HG02642 (cell line): Measurements from ENCODE around the gene TNPO3.
"Not testable (repeated sequence)": the region's sequence is repeated elsewhere in the genome, so short reads cannot be mapped to it uniquely, and the experiment has no call there.

Source experiments
- ATAC-seq: cut with Tn5 transposase; IDR thresholded peaks from one replicate; pipeline ENCODE4 v1.9.1; 2021; ENCODE audit warnings: mild to moderate bottlenecking; ENCODE audit not compliant: unreplicated experiment, poor library complexity

The TNPO3 gene

DNA sequence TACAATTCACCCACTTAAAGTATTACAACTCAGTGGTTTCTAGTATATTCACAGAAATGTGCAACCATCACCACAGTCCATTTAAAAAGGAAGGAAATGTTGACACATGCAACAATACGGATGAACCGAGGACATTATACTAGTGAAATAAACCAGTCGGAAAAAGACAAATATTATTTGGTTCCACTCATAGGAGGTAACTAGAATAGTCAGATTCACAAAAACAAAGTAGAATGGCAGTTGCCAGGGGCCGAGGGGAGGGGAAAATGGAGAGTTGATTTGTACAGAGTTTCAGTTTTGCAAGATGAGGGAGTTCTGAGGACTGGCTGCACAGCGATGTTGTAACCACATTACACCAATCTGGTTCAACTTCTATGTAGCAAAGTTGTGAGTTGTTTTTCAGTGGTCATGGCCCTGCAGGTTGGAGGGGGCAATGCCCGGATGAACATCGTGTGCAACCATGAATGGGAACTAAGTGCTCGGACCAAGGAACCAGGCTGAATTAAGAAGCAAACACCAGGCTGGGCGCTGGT lies 17.6 kb upstream of the TNPO3 start:
- ATAC-seq, result no peak

DNA sequence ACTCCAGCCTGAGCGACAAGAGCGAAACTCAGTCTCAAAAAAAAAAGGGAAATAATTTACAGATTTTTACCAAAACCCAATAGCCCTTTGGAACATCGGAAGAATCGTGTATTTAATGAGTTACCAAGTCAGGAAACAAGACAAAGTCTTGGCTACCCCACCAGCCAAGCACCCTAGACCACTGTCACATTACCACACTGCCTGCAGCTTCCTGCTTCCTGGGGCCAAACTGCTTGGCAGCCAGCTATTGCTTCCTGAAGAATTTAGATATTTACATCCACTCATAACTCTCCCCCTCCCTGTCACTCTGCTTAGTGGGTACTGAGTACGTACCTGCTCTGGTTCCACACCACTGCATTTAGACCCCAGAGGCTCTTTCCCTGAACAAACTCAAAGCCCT lies 14.1 kb upstream of the TNPO3 start:
- no peak for ATAC-seq

DNA sequence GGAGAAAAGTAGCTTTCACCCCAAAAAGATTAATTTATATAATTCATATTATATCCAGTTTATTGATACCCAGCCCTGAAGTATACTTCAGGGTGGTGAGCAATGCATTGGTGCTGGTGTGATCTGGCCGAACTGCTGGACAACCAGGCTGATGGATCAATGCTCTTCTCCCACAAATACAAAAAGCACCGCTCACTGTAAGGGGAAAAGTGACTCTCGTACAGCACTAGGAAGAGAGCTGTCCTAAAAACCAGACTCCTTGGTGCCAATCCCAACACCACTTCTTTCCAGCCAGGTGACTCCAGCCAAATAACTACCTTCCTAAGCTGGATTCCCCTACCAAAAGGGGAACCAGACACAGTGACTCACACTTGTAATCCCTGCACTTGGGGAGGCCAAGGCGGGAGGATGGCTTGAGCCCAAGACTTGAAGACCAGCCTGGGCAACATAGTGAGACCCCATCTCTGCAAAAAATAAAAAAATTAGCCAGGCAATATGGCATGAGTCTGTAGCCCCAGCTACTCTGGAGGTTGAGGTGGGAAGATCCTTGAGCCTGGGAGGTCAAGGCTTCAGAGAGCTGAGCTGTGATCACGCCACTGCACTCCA lies 13.1 kb upstream of the TNPO3 start:
- ATAC-seq, result no peak

DNA sequence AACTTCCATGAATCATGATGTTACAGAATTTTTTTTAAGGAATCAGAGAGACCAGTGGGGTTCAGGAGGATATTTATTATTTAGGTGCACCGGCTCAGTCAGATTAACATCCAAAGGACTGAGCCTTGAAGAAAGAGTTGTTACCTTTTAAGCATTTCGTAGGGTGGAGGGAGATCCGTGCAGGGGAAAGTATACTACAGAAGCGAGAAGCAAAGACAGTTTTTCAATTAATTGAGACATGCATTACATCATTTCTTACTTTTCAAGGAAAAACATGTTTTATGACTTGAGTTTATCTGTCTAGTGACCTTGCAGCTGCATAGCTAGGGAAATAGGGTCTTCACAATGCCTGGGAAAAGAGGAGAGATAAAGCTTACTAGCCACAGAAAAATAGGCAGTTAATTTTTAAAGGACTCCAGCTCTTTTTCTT lies 12.2 kb upstream of the TNPO3 start:
- ATAC-seq, result not testable (repeated sequence)

DNA sequence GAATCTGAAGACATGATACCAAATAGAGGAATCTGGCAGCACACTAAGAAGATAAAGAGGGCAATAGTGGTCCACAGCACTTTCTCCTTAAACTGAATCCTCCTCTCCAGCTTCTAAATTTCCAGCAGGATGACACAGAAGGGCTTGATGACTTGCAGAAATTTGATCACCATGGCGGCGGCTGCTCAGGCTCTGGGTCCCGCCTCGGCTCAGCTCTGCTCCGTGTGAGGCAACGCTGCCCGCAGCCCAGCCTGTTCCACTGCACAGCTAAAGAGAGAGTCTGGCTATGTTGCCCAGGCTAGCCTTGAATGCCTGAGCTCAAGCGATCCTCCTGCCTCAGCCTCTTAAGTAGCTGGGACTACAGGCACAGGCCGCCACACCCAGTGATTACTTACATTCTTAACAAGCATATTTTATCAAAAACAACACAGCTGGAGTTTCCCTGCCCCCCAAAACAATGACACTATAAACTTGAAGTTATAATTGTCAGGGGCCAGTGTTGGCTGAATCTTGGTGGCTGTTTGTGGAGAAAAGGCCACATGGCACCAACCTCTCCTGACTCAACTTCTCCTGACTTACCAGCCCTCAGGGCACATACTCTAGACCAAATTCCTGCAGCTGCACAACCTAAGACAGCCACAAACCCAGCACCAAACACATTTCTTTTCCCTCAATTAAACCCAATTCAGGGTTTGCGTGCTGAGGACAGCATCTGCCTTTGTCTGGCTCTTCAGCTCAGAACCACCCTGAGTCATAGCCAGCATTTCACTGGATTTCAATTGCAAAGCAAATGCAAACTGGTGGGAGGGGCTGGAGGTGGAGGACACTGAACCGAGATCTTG lies 11.6 kb upstream of the TNPO3 start:
- no peak for ATAC-seq

DNA sequence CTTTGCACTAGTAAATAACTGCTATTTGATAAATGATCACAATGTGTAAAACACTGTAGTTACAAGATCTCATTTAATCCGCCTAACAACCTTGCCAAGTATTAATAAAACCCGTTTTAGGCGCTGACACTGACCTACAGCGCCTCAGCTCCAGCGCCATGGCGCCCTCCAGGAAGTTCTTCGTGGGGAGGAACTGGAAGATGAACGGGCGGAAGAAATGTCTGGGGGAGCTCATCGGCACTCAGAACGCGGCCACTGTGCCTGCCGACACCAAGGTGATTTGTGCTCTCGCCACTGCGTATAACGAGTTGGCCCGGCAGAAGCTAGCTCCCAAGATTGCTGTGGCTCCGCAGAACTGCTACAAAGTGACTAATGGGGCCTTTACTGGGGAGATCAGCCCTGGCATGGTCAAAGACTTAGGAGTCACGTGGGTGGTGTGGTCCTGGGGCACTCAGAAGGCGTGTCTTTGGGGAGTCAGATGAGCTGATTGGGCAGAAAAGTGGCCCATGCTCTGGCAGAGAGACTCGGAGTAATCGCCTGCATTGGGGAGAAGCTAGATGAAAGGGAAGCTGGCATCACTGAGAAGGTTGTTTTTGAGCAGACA lies 1.1 kb upstream of the TNPO3 start:
- ATAC-seq, result no peak

DNA sequence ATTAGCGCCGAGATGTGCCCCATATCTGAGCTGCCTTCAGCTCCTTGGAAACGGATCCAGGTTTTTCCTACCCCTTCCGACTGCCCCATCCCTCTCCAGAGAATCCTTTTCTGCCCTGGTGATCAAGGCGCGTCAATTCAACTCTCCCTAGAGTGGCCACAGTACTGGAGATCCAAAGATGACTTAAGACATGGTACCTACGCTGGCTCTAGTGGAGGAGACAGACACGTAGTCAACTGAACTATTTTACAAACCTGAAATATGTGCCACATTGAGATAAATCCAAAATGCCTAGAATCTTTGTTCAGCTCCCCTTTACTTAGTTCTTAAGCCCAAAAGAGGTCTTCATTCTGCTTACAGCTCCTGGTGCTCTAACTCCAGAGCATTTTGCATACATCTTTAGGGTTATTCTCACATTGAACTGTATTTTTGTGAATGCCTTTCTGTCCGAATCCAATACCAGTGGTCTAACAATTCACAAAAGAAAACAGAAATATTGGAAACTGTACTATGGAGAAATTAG lies 444 bp upstream of the TNPO3 start:
- peak; percentile 23 for ATAC-seq

DNA sequence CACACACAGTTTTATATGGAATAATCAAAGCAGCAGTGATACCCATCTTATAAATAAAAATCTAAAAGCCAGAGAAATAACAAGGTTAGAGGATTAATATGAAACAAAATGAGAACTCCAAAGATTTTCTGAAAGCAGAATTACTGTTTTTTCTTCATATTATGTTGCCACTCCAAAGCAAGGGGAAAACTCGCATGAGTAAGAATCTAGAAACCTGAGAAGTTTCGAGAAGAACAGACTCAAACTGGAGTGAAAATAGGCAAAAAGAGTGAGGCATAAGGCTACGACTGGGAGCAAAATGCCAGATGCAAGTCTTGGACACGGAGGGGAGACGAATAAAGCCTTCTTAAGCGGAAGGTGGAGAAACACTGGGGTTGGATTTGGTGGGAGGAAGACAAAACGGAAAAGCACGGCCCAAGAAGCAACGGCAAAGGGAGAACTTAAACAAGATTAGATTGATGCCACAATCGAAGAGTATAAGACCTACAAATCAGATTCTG lies 923 bp downstream of the TNPO3 start:
- ATAC-seq, result no peak

DNA sequence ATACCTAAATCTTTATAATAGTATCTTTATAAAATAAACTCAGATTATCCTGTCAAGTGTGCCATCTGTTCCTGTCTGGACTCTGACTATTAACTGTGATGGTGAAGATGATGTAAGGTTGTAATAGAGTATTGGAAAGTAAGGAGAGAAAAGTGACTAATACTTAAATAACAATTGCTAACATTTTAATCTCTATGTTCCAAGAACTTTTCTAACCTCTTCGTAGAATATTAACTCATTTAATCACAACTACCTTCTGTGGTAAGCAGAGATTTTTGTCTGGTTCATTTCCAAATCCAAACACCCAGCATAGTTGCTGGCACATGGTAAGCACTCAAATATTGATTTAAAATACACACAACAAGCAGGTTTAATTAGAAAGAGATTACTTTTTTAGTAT lies 2.5 kb downstream of the TNPO3 start:
- ATAC-seq, result no peak

DNA sequence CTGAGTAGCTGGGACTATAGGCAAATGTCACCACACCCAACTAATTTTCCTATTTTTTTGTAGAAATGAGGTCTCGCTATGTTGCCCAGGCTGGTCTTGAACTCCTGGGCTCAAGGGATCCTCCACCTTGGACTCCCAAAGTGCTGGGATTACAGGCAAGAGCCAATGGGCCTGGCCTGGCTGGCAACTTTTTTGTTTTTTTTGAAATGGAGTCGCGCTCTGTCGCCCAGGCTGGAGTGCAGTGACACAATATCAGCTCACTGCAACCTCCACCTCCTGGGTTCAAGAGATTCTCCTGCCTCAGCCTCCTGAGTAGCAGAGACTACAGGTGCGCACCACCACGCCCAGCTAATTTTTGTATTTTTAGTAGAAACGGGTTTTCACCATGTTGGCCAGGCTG lies 3.5 kb downstream of the TNPO3 start:
- ATAC-seq, result not testable (repeated sequence)

DNA sequence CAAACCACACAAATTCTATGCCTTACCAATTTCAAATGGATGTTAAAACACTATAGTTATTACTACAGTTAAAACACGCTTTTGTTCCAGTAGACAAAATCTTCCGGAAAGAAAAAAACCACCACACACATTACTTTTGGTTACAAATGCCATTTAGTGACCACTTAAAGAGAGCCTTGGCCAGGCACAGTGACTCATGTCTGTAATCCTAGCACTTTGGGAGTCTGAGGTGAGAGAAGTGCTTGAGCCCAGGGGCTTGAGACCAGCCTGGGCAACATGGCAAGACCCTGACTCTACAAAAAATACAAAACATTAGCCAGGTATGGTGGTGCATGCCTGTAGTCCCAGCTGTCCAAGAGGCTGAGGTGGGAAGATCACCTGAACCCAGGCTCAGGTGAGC lies 7.2 kb downstream of the TNPO3 start:
- ATAC-seq, result no peak

DNA sequence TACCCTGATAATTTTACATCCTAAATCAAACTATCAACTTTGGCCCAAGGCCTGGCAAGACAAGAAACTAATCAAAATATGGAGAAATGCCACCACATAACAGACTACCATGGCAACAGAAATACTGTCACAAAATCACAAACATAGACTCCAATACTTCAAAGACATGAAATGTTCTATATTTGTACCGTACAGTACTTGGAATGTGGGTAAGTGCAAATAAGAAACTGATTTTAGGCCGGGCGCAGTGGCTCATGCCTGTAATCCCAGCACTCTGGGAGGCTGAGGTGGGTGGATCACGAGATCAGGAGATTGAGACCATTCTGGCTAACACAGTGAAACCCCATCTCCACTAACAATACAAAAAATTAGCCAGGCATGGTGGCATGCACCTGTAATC lies 9.2 kb downstream of the TNPO3 start:
- ATAC-seq, result no peak

DNA sequence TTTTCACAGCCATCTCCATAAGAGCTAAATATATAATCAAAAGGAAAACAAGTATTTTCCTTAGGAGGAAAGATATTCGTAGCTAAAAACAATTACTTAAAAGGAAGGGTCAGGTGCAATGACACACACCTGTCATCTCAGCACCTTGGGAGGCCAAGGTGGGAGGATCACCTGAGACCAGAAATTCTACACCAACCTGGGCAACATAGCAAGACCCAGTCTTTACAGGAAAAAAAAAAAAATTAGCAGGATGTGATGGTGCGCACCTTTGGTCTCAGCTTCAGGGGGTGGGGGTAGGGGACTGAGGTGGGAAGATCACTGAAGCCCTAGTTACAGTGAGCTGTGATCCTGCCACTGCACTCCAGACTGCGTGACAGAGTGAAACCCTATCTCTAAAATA lies 11.9 kb downstream of the TNPO3 start:
- ATAC-seq, result no peak

DNA sequence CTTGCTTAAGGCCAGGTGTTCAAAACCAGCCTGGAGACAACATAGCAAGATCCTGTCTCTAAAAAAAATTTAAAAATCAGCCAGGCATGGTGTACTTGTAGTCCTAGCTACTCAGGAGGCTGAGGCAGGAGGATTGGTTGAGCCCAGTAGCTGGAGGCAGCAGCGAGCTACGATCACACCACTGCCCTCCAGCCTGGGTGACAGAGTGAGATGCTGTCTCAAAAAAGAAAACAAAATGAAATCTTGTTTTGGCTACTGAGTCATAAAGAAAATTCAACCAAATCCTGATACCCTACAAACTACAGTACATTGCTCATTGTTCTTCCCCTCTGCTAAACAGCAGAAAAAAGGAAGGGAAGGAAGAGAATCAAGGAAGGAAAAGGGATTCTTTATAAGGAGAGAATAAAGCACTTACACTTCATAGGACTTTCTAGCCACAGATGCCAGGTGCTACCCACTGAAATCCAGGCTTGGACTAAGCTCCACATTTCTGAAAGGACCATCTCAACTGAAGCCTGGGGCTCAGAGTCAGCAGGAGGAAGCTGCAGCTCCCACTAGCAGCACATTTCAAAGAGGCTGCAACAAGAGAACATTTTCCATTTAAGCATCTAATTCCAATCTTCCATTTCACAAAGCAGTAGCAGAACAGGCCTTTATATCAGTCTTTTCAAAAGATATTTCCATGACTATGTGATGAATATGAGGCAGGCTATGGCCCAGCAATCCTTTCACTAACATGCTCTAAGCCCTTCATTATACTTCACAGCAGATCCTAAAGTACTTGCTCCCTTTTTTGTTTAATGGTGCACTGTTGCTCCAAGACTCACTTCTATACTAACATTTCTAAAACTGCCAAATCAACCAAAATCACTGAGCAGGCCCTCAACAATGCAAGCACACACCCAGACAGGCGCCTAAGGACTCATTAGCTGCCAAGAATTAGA lies 13.5 kb downstream of the TNPO3 start:
- no peak for ATAC-seq

DNA sequence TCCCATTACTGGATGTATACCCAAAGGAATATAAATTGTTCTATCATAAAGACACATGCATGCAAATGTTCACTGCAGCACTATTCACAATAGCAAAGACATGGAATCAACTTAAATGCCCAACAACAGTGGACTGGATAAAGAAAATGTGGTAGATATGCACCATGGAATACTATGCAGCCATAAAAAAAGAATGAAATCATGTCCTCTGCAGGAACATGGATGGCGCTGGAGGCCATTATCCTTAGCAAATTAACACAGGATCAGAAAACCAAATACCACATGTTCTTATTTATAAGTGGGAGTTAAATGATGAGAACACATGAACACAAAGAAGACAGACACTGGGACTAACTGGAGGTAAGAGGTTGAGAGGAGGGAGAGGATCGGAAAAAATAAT lies 16.4 kb downstream of the TNPO3 start:
- not testable (repeated sequence) for ATAC-seq

DNA sequence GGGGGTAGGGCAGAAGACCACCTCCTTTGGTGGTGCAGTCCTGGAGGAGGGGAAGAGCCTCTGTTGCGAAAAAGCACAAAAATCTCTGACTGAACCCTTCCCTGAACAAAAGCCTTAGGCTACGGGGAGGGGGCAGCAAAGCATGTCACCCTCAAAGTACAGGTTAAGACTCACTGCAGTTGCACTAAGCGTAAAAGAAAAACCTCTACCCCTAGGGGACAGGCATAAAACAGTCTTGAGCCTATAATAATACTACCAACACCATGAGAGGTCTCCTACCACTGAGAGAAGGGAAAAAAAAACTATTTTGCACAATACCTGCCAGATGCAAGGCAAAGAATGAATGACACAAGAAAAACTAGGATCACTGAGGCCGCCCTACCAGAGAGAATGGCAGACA lies 17.3 kb downstream of the TNPO3 start:
- no peak for ATAC-seq

DNA sequence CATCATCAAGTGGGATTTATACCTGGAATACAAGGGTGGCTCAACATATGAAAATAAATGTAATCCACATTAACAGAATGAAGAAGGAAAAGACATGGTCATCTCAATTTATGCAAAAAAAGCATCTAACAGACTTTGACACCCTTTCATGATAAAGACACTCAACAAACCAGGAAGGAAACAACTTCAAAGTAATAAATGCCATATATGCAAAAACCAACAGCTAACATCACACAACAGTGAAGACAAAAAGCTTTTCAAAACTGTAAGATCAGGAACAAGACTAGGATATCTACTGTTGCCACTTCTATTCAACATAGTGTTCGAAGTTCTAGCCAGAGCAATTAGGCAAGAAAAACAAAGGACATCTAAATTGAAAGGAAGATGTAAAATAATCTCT lies 22.9 kb downstream of the TNPO3 start:
- no peak for ATAC-seq

DNA sequence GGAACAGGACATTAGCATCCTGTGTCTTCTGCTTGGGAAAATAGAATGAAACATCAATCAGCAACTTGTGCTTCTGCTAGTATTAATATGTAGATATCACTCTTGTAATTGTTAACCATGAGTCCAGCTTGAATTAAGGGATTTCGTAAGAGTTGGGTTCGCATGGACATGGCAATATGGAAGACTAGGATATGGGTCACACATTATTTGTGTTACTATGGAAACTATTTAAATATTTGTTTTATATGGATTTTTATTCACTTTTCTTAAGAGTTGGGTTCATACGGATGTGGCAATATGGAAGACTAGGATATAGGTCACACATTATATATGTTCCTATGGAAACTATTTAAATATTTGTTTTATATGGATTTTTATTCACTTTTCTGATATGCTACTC lies 24.5 kb downstream of the TNPO3 start:
- no peak for ATAC-seq

DNA sequence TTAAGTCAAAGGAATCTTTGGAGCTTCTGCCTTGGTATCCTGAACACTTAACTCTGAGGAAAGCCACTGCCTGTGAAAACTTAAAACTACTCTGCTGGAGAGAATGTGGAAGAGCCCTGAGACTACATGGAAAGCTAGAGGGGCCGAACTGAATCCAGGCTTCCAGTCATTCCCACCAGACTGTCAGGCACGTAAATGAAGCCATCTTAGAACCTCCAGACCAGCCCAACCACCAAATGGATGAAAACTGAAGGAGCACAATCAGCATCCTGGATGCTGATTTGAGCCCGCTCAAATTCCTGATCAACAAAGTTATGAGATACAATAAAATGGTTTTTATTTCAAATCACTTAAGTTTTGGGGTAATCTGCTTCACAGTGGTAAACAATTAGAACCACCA lies 30.8 kb downstream of the TNPO3 start:
- ATAC-seq, result no peak

DNA sequence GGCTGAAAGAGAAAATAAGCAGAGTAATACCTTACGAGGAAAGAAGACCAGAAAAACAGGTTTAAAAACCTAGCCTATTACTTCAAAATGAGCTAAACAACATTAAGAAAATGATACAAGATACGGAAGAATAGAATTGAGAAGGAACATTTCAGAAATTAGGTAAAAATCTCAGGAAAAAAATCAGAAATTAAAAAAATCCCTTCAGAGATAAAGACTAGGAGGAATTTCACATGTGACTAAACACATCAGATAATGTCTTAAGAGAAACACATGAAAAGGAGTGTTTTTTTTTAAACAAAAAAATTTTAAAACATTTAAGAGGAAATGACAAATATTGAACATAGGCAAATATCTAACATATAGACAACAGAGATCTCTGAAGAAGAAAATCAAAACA lies 33.3 kb downstream of the TNPO3 start:
- no peak for ATAC-seq
